NCI-H82 treated with DMSO at 0.1 percent for 48 hours (cell line): Measurements from ENCODE around the gene PARD3.
"Not testable (repeated sequence)": the region's sequence is repeated elsewhere in the genome, so short reads cannot be mapped to it uniquely, and the experiment has no call there.

ENCODE experiments used
- DNase-seq: peaks from one replicate; lab custom pipeline; 2025; ENCODE audit not compliant: unreplicated experiment; lab: John Stamatoyannopoulos, UW

The PARD3 gene

GRCh38 chr10:34815185-34816084, at the start of gene PARD3:
Gene PARD3, minus strand, starts transcription at chr10:34815296. Its CDS starts 301 bp downstream, at chr10:34814995.
- peak; percentile 41 for DNase-seq

- peak; percentile 18 for DNase-seq
These were observed 49.3 kb upstream of the PARD3 start for GRCh38 chr10:34864149-34865067.

- DNase-seq = no peak
These were observed 47.8 kb upstream of the PARD3 start for GRCh38 chr10:34862892-34863291.

- peak; percentile 49 for DNase-seq
These were observed 46.4 kb upstream of the PARD3 start for GRCh38 chr10:34861293-34862021.

- no peak for DNase-seq
These were observed 44.1 kb upstream of the PARD3 start for GRCh38 chr10:34859170-34859569.

- DNase-seq = no peak
These were observed 42.9 kb upstream of the PARD3 start for GRCh38 chr10:34858003-34858402.

- DNase-seq = no peak
These were observed 39.1 kb upstream of the PARD3 start for GRCh38 chr10:34854147-34854601.

- DNase-seq = no peak
These were observed 38.3 kb upstream of the PARD3 start for GRCh38 chr10:34853357-34853756.

- no peak for DNase-seq
These were observed 35.5 kb upstream of the PARD3 start for GRCh38 chr10:34850558-34850957.

- no peak for DNase-seq
These were observed 34.9 kb upstream of the PARD3 start for GRCh38 chr10:34850036-34850435.

GRCh38 chr10:34845070-34845469, 30.0 kb upstream of the PARD3 start:
- no peak for DNase-seq

GRCh38 chr10:34844448-34844847, 29.4 kb upstream of the PARD3 start:
- no peak for DNase-seq

GRCh38 chr10:34843470-34843869, 28.4 kb upstream of the PARD3 start:
- DNase-seq = not testable (repeated sequence)

GRCh38 chr10:34838366-34838900, 23.3 kb upstream of the PARD3 start:
- peak; percentile 3 for DNase-seq

GRCh38 chr10:34835908-34836508, 20.9 kb upstream of the PARD3 start:
- DNase-seq = no peak

- no peak for DNase-seq
These were observed 19.2 kb upstream of the PARD3 start for GRCh38 chr10:34834274-34834673.

GRCh38 chr10:34830217-34830822, 15.2 kb upstream of the PARD3 start:
- DNase-seq = no peak

GRCh38 chr10:34826857-34827766, 12.0 kb upstream of the PARD3 start:
- DNase-seq = no peak

- no peak for DNase-seq
These were observed 11.1 kb upstream of the PARD3 start for GRCh38 chr10:34826221-34826620.
